Keratinocyte (primary cell): Measurements from ENCODE around the gene CTXND1. TPM values are rescaled to one million over a fixed set of nuclear protein-coding genes. Genes with fewer than 3 reads are reported as not detected.

Source experiments
- DNase-seq: peaks from one replicate; pipeline ENCODE4 v3.0.0-alpha.2; 2011; ENCODE audit warnings: low read depth, missing footprints, low spot score
- FAIRE-seq: peaks from 2 replicates; lab custom pipeline; 2011; peaks lifted over from hg19 to GRCh38; lab: Jason Lieb, UNC
- H2AFZ ChIP-seq: 2 replicates; pipeline ENCODE4 v1.6.0; 2012; ENCODE audit warnings: low read length, control low read depth, inconsistent platforms; ENCODE audit not compliant: control insufficient read depth
- H3K27ac ChIP-seq: 2 replicates; pipeline ENCODE4 v1.5.1; 2011; ENCODE audit warnings: low read length; ENCODE audit not compliant: control insufficient read depth, insufficient read depth
- H3K27me3 ChIP-seq: 3 replicates; pipeline ENCODE4 v1.6.0; 2011; ENCODE audit warnings: low read length; ENCODE audit not compliant: control insufficient read depth, insufficient read depth; ENCODE audit errors: extremely low read depth
- H3K36me3 ChIP-seq, 2 experiments: 2 replicates in 1 of 2; 3 replicates in 1 of 2; pipeline ENCODE4 v1.5.1; 2011; ENCODE audit warnings: low read length in 2 of 2, mild to moderate bottlenecking in 1 of 2; ENCODE audit not compliant: control insufficient read depth in 2 of 2, insufficient read depth in 2 of 2; ENCODE audit errors: extremely low read depth in 1 of 2
- H3K4me1 ChIP-seq: 3 replicates; pipeline ENCODE4 v1.5.1; 2011; ENCODE audit warnings: low read length; ENCODE audit not compliant: control insufficient read depth, insufficient read depth; ENCODE audit errors: extremely low read depth
- H3K4me2 ChIP-seq: 3 replicates; pipeline ENCODE4 v1.6.0; 2011; ENCODE audit warnings: low read depth, low read length; ENCODE audit not compliant: control insufficient read depth, insufficient read depth; ENCODE audit errors: extremely low read depth
- H3K4me3 ChIP-seq, 3 experiments: fragments of 200-600 bp in 1 of 3; sonication (generic) in 1 of 3; 2 replicates in 2 of 3; 3 replicates in 1 of 3; pipeline ENCODE4 v1.5.1; 2011 to 2016; ENCODE audit warnings: low read length in 3 of 3, mild to moderate bottlenecking in 3 of 3, control low read depth in 2 of 3, inconsistent platforms in 1 of 3, low read depth in 1 of 3, mixed read lengths in 1 of 3, mixed run types in 1 of 3, moderate library complexity in 1 of 3; ENCODE audit not compliant: control insufficient read depth in 2 of 3, insufficient read depth in 2 of 3; ENCODE audit errors: extremely low read depth in 1 of 3
- H3K79me2 ChIP-seq: 2 replicates; pipeline ENCODE4 v1.6.0; 2012; ENCODE audit warnings: low read length; ENCODE audit not compliant: control insufficient read depth, insufficient read depth
- H3K9ac ChIP-seq: 3 replicates; pipeline ENCODE4 v1.6.0; 2011; ENCODE audit warnings: low read length; ENCODE audit not compliant: control insufficient read depth, insufficient read depth; ENCODE audit errors: extremely low read depth
- H3K9me1 ChIP-seq: 3 replicates; pipeline ENCODE4 v1.6.0; 2011; ENCODE audit warnings: low read length; ENCODE audit not compliant: control insufficient read depth, insufficient read depth; ENCODE audit errors: extremely low read depth
- H3K9me3 ChIP-seq: 2 replicates; pipeline ENCODE4 v1.5.1; 2012; ENCODE audit warnings: low read depth, low read length; ENCODE audit not compliant: control insufficient read depth
- H4K20me1 ChIP-seq: 3 replicates; pipeline ENCODE4 v1.6.0; 2011; ENCODE audit warnings: low read length; ENCODE audit not compliant: control insufficient read depth, insufficient read depth; ENCODE audit errors: extremely low read depth
- EZH2 ChIP-seq: IDR thresholded peaks from one replicate; pipeline ENCODE4 v1.6.1; 2012; ENCODE audit warnings: inconsistent platforms, mild to moderate bottlenecking, low read length, moderate library complexity
- dilution Hi-C: fragments of 300-500 bp; cut with MboI; formaldehyde crosslinking; loops from one replicate; pipeline ENCODE4 v1.7.0; 2020; ENCODE audit warnings: low sequenced_read_pairs; ENCODE audit not compliant: extremely low pct_ligation_motif_present
- polyA plus RNA-seq, 5 experiments: library from polyadenylated mRNA; depleted of rRNA in 3 of 5; stranded (reverse) in 3 of 5; stranded (forward) in 1 of 5; unstranded in 1 of 5; fragments of >200 nt; gene quantifications; 1 replicate in 1 of 5; 2 replicates in 3 of 5; 3 replicates in 1 of 5; pipeline versions ENCODE4 v1.2.1 to v1.2.3, GENCODE V29; 2011 to 2012; ENCODE audit warnings: missing spikeins in 2 of 5, low read depth in 1 of 5, low replicate concordance in 1 of 5
- TF ChIP-seq, protein P1 (sequence below), 3 experiments: IDR thresholded peaks in 1 of 3; conservative IDR thresholded peaks in 1 of 3; optimal IDR thresholded peaks in 1 of 3; 2 replicates in 2 of 3; 3 replicates in 1 of 3; pipeline versions ENCODE3 to v1.5.1; 2011; ENCODE audit warnings: low read length in 3 of 3, mild to moderate bottlenecking in 3 of 3, moderate library complexity in 2 of 3, control low read depth in 1 of 3, inconsistent platforms in 1 of 3; ENCODE audit not compliant: insufficient read depth in 2 of 3; ENCODE audit errors: extremely low read depth in 1 of 3

CTXND1 gene
- polyA plus RNA-seq, 1 donor (not counting 4 experiments of a cell fraction or from before 2014, with no cell fraction given) = not detected

DNA sequence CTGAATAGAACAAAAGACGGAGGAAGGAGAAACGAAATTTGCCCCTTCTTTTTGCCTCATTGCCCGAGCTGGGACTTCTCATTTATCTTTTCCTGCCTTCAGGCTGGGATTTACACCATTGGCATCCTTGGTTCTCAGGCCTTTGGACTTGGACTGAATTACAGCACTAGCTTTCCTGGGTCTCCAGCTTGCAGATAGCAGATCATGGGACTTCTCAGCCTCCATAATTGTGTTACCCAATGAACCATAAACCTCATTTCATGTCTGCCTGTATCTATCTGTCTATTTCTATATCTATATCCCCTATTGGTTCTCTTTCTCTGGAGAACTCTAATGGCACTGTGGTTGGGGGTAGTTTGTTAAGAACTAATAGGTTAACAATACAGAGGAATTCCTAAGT is 31.5 kb upstream of the CTXND1 start:
- H3K36me3 ChIP-seq = no peaks in the 10 kb centered on the region
- H2AFZ ChIP-seq = no peak overlapping the region
- H3K4me3 ChIP-seq = no peak overlapping the region
- DNase-seq (no peak), FAIRE-seq (no peak)
- H3K9me1 ChIP-seq = no peaks in the 10 kb centered on the region
- TF ChIP-seq EZH2 = no peak
- TF ChIP-seq, protein P1, sequence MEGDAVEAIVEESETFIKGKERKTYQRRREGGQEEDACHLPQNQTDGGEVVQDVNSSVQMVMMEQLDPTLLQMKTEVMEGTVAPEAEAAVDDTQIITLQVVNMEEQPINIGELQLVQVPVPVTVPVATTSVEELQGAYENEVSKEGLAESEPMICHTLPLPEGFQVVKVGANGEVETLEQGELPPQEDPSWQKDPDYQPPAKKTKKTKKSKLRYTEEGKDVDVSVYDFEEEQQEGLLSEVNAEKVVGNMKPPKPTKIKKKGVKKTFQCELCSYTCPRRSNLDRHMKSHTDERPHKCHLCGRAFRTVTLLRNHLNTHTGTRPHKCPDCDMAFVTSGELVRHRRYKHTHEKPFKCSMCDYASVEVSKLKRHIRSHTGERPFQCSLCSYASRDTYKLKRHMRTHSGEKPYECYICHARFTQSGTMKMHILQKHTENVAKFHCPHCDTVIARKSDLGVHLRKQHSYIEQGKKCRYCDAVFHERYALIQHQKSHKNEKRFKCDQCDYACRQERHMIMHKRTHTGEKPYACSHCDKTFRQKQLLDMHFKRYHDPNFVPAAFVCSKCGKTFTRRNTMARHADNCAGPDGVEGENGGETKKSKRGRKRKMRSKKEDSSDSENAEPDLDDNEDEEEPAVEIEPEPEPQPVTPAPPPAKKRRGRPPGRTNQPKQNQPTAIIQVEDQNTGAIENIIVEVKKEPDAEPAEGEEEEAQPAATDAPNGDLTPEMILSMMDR (optimal IDR thresholded peaks at IDR 0.05 in 1 of 3, IDR thresholded peaks at IDR 0.05 in 1 of 3, conservative IDR thresholded peaks at IDR 0.05 in 1 of 3; ENCODE audit: extremely low read depth in 1 of 3, insufficient read depth in 2 of 3, low read length in 3 of 3) = no peak
- dilution Hi-C loops = no loop called here
- no peaks in the 10 kb centered on the region for H4K20me1 ChIP-seq
- H3K27ac ChIP-seq = no peak overlapping the region
- H3K79me2 ChIP-seq = no peaks in the 10 kb centered on the region
- no peaks in the 10 kb centered on the region for H3K27me3 ChIP-seq
- no peaks in the 10 kb centered on the region for H3K4me1 ChIP-seq
- H3K4me2 ChIP-seq = no peak overlapping the region
- H3K9ac ChIP-seq = no peak overlapping the region
- H3K9me3 ChIP-seq = no peaks in the 10 kb centered on the region

DNA sequence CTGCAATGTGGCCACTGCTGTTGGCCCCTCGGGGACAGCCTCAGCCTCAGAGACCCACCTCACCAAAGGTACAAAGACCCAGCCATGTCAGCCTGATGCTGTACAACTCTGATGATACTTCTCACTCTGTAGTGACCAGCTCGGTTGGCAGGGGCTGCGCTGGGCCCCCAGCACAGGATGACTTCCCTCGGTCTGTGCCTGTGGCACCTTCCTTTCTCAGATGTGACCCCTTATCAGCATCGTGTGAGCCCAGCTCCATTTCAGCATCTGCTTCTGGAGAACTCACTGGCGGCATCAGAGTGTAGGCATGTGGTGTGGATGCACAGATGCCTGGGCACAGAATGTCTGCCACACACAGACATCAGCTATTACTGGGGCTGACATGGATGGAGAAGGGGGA is 25.1 kb upstream of the CTXND1 start:
- H4K20me1 ChIP-seq = no peaks in the 10 kb centered on the region
- DNase-seq = no peak
- dilution Hi-C loops = no loop called here
- no peaks in the 10 kb centered on the region for H3K36me3 ChIP-seq
- no peaks in the 10 kb centered on the region for H3K9me3 ChIP-seq
- H3K27me3 ChIP-seq = no peaks in the 10 kb centered on the region
- no peak overlapping the region for H3K4me3 ChIP-seq
- TF ChIP-seq, protein P1 (optimal IDR thresholded peaks at IDR 0.05 in 1 of 3, IDR thresholded peaks at IDR 0.05 in 1 of 3, conservative IDR thresholded peaks at IDR 0.05 in 1 of 3; ENCODE audit: extremely low read depth in 1 of 3, insufficient read depth in 2 of 3, low read length in 3 of 3) = no peak
- no peak for TF ChIP-seq EZH2
- H3K9me1 ChIP-seq = no peaks in the 10 kb centered on the region
- FAIRE-seq = no peak
- no peak overlapping the region for H2AFZ ChIP-seq
- H3K4me2 ChIP-seq = no peak overlapping the region
- no peak overlapping the region for H3K27ac ChIP-seq
- H3K9ac ChIP-seq = no peak overlapping the region
- no peaks in the 10 kb centered on the region for H3K4me1 ChIP-seq
- no peaks in the 10 kb centered on the region for H3K79me2 ChIP-seq
